Left ventricle myocardium superior (tissue), 1 donor: ENCODE measurements around the gene ZNF777. TPM values are rescaled to one million over a fixed set of nuclear protein-coding genes. Genes with fewer than 3 reads are reported as not detected.

Source experiments
- total RNA-seq: library from RNA; stranded (reverse); fragmentation: NEBNext Ultra II Directional; extraction: Animal tissue kit (Norgen Biotek cat#: 25700); gene quantifications from one replicate; pipeline ENCODE4 v1.2.1, GENCODE V29; 2021
- donor health status: DM: no; HTN: yes; CAD: no; lungs with severe emphysema.

The ZNF777 gene
- total RNA-seq, 1 donor from 2014 or later, result 8.4 TPM

Other genes with a start within 250 kb of the ZNF777 start
- gene ZNF212, start 221.4 kb downstream of the ZNF777 start, total RNA-seq, result 5.2 TPM
- gene ZNF783, start 198.9 kb downstream of the ZNF777 start, total RNA-seq, result 4.8 TPM
- 8.7 TPM for gene ZNF746, start 36.7 kb upstream of the ZNF777 start, total RNA-seq